Measurements from ENCODE around the gene CTDSPL.

DNA sequence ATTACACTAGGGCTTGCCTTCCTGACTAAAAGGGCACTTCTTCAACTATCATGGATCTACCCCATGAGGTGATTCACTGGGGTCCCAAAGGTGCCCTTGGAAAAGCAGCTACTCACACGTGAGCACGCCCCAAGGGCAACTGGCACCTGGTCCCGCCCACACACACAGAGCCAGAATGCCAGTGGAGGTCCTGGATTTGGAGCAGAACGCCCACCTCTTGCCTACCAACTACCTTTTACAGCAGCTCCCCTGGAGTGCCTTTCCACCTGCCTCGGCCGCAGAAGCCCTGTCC lies 1.8 kb upstream of the CTDSPL start:
- no peak for TF ChIP-seq CTCF (conservative IDR thresholded peaks at IDR 0.05; ENCODE audit: low read depth, low read length)
- no peak for TF ChIP-seq EZH2 (IDR thresholded peaks at IDR 0.05; ENCODE audit: low read length, unreplicated experiment)
